HepG2 (cell line): ENCODE data around the gene LIF. TPM values are rescaled to one million over a fixed set of nuclear protein-coding genes. Genes with fewer than 3 reads are reported as not detected.

Experiments
- AFF4 ChIP-seq: sonication (generic); formaldehyde crosslinking; IDR thresholded peaks from 2 replicates; pipeline ENCODE4 v1.4.0; 2020; ENCODE audit warnings: missing genetic modification reagents
- ARID2 ChIP-seq: sonication (generic); formaldehyde crosslinking; IDR thresholded peaks from 2 replicates; pipeline ENCODE4 v1.8.1; 2022; ENCODE audit warnings: mild to moderate bottlenecking, missing genetic modification reagents, borderline replicate concordance
- ATF4 ChIP-seq, 2 experiments: fragments of 450-650 bp in 1 of 2; sonication (generic) in 1 of 2; formaldehyde crosslinking; IDR thresholded peaks; 2 replicates each; pipeline versions ENCODE4 v1.5.0 to v1.8.0; 2020 to 2022; ENCODE audit warnings: mild to moderate bottlenecking in 1 of 2, missing genetic modification reagents in 1 of 2
- ATF5 ChIP-seq: sonication (generic); formaldehyde crosslinking; IDR thresholded peaks from 2 replicates; pipeline ENCODE4 v1.4.0; 2020; ENCODE audit warnings: mild to moderate bottlenecking, low read depth, missing genetic modification reagents
- ATF7 ChIP-seq, 2 experiments: fragments of 450-650 bp in 1 of 2; sonication (generic) in 1 of 2; formaldehyde crosslinking in 1 of 2; IDR thresholded peaks; 2 replicates each; pipeline versions ENCODE4 v1.4.0 to v1.6.1; 2016 to 2020; ENCODE audit warnings: antibody characterized with exemption in 1 of 2, mild to moderate bottlenecking in 1 of 2, missing genetic modification reagents in 1 of 2
- CEBPB ChIP-seq: IDR thresholded peaks from 2 replicates; pipeline ENCODE4 v1.6.1; 2011; ENCODE audit warnings: low read depth, low read length, improper control_type of control experiment, borderline replicate concordance
- CEBPG ChIP-seq: IDR thresholded peaks from 2 replicates; pipeline ENCODE4 v1.6.1; 2016
- FOSL2 ChIP-seq: sonication (generic); formaldehyde crosslinking; IDR thresholded peaks from 2 replicates; pipeline ENCODE4 v1.4.0; 2020; ENCODE audit warnings: missing genetic modification reagents
- HNF4A ChIP-seq: sonication (generic); formaldehyde crosslinking; IDR thresholded peaks from 2 replicates; pipeline ENCODE4 v1.4.0; 2020; ENCODE audit warnings: missing genetic modification reagents
- IRF2 ChIP-seq: IDR thresholded peaks from 2 replicates; pipeline ENCODE4 v1.6.1; 2018; ENCODE audit warnings: missing genetic modification reagents, missing compliant biosample characterization
- MAX ChIP-seq: IDR thresholded peaks from 2 replicates; pipeline ENCODE4 v1.6.1; 2012; ENCODE audit warnings: inconsistent platforms
- MTF1 ChIP-seq: sonication (generic); formaldehyde crosslinking; IDR thresholded peaks from 2 replicates; pipeline ENCODE4 v1.5.0; 2020; ENCODE audit warnings: missing genetic modification reagents
- PHF8 ChIP-seq: sonication (generic); formaldehyde crosslinking; IDR thresholded peaks from 2 replicates; pipeline ENCODE4 v1.5.0; 2020; ENCODE audit warnings: missing genetic modification reagents
- PITX1 ChIP-seq: sonication (generic); formaldehyde crosslinking; IDR thresholded peaks from 2 replicates; pipeline ENCODE4 v1.5.1; 2020; ENCODE audit warnings: mild to moderate bottlenecking, missing genetic modification reagents
- SMAD3 ChIP-seq: sonication (generic); formaldehyde crosslinking; IDR thresholded peaks from 2 replicates; pipeline ENCODE4 v1.4.0; 2020; ENCODE audit warnings: missing genetic modification reagents
- TAF15 ChIP-seq: fragments of 200-400 bp; formaldehyde crosslinking; IDR thresholded peaks from one replicate; pipeline ENCODE4 v1.6.1; 2018; ENCODE audit warnings: mild to moderate bottlenecking, low read depth, low read length; ENCODE audit not compliant: poor library complexity, severe bottlenecking
- ZFP36 ChIP-seq: fragments of 150-350 bp; IDR thresholded peaks from 2 replicates; pipeline ENCODE4 v1.6.1; 2018; ENCODE audit warnings: borderline replicate concordance, low read length, low read depth; ENCODE audit not compliant: partially characterized antibody
- ZNF510 ChIP-seq: sonication (generic); formaldehyde crosslinking; IDR thresholded peaks from 2 replicates; pipeline ENCODE4 v1.4.0; 2020; ENCODE audit warnings: low read depth, mild to moderate bottlenecking, missing genetic modification reagents
- ZNF530 ChIP-seq: sonication (generic); formaldehyde crosslinking; IDR thresholded peaks from 2 replicates; pipeline ENCODE4 v1.5.0; 2020; ENCODE audit warnings: low read depth, mild to moderate bottlenecking, missing genetic modification reagents
- ZNF569 ChIP-seq: sonication (generic); formaldehyde crosslinking; IDR thresholded peaks from 2 replicates; pipeline ENCODE4 v1.5.0; 2020; ENCODE audit warnings: mild to moderate bottlenecking, missing genetic modification reagents, moderate library complexity, borderline replicate concordance
- ZNF589 ChIP-seq: sonication (generic); formaldehyde crosslinking; conservative IDR thresholded peaks from 2 replicates; pipeline ENCODE4 v1.8.0; 2022; ENCODE audit warnings: mild to moderate bottlenecking, moderate library complexity, missing genetic modification reagents
- ZNF7 ChIP-seq: IDR thresholded peaks from 2 replicates; pipeline ENCODE4 v1.6.1; 2016; ENCODE audit warnings: missing biosample characterization, missing genetic modification reagents
- ZNF746 ChIP-seq: sonication (generic); formaldehyde crosslinking; IDR thresholded peaks from 2 replicates; pipeline ENCODE4 v1.8.0; 2022; ENCODE audit warnings: mild to moderate bottlenecking, missing genetic modification reagents
- polyA plus RNA-seq, 8 experiments: library from polyadenylated mRNA; depleted of rRNA in 3 of 8; stranded (reverse) in 7 of 8; unstranded in 1 of 8; fragments of >200 nt; fragmentation: Illumina TruSeq in 4 of 8; extraction: Trizol in 4 of 8; gene quantifications; 2 replicates each; pipeline versions ENCODE4 v1.2.1 to v1.2.3, GENCODE V29; 2011 to 2016; ENCODE audit warnings: low read depth in 4 of 8, missing spikeins in 1 of 8, mixed read lengths in 1 of 8; ENCODE audit not compliant: insufficient read depth in 1 of 8
- total RNA-seq, 5 experiments: library from RNA; depleted of rRNA; stranded (reverse); fragments of >200 nt; fragmentation: Illumina TruSeq; extraction: Trizol; gene quantifications; 2 replicates each; pipeline ENCODE4 v1.2.3, GENCODE V29; 2016; ENCODE audit warnings: low read depth in 1 of 5
- TF ChIP-seq, protein P1 (sequence below): sonication (generic); formaldehyde crosslinking; IDR thresholded peaks from 2 replicates; pipeline ENCODE4 v1.5.0; 2020; ENCODE audit warnings: missing genetic modification reagents

Gene LIF
- total and polyA plus RNA-seq, 2 of the 13 experiments (the other 11 are each of a cell fraction or from before 2014, with no cell fraction given) = 3.6 to 8.5 TPM

GRCh38 chr22:30265823-30266444, 19.4 kb upstream of the LIF start (continued):
- TF ChIP-seq, protein P1, sequence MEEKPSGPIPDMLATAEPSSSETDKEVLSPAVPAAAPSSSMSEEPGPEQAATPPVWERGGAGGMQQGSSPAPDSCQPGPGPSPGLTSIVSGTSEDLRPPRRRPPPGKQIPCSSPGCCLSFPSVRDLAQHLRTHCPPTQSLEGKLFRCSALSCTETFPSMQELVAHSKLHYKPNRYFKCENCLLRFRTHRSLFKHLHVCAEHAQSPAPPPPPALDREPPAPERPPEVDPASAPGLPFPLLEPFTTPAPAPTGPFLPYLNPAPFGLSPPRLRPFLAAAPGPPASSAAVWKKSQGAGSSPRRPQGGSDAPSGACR (CRISPR knock-in tag) = no peak
- no peak for TF ChIP-seq ZNF7 (CRISPR knock-in tag)
- no peak for TF ChIP-seq TAF15
- no peak for TF ChIP-seq PITX1 (CRISPR knock-in tag)
- no peak for TF ChIP-seq ZNF510 (CRISPR knock-in tag)
- TF ChIP-seq HNF4A = no peak
- 0 out of 2 replicates have a peak, but pooled peaks have one; percentile 7 for TF ChIP-seq FOSL2 (CRISPR knock-in tag)
- TF ChIP-seq ATF4 (CRISPR knock-in tag; IDR thresholded peaks at IDR 0.05) = no peak
- TF ChIP-seq MTF1 (CRISPR knock-in tag) = no peak
- TF ChIP-seq ZNF589 (CRISPR knock-in tag) = no peak
- no peak for TF ChIP-seq PHF8
- TF ChIP-seq IRF2 = no peak
- no peak for TF ChIP-seq ATF5
- no peak for TF ChIP-seq ZNF569 (CRISPR knock-in tag)
- TF ChIP-seq ZFP36 = no peak
- TF ChIP-seq ATF7 (IDR thresholded peaks at IDR 0.05) = peak; percentile 97
- TF ChIP-seq ATF7 (CRISPR knock-in tag; IDR thresholded peaks at IDR 0.05) = no peak
- TF ChIP-seq ZNF530 = no peak
- peak; percentile 83; the same call in 1 of the 2 replicates for TF ChIP-seq CEBPB
- no peak for TF ChIP-seq MAX
- TF ChIP-seq CEBPG (CRISPR knock-in tag) = peak; percentile 61
- no peak for TF ChIP-seq ARID2 (CRISPR knock-in tag)
- no peak for TF ChIP-seq AFF4 (CRISPR knock-in tag)
- no peak for TF ChIP-seq SMAD3 (CRISPR knock-in tag)
- TF ChIP-seq ZNF746 = no peak
